Large intestine (tissue), 3 donors: ENCODE results near the gene MEIOSIN. TPM values are rescaled to one million over a fixed set of nuclear protein-coding genes. Genes with fewer than 3 reads are reported as not detected.

Experiments
- DNase-seq, 2 donors: peaks; one replicate each; pipeline versions ENCODE4 v3.0.0 to v3.0.0-alpha.2; 2013
- H3K27ac ChIP-seq: one replicate; pipeline ENCODE4 v1.5.1; 2013; ENCODE audit warnings: low read length
- H3K27me3 ChIP-seq: 2 replicates; pipeline ENCODE4 v1.6.1; 2013; ENCODE audit warnings: low read length; ENCODE audit not compliant: control insufficient read depth, insufficient read depth
- H3K36me3 ChIP-seq: 2 replicates; pipeline ENCODE4 v1.6.1; 2013; ENCODE audit warnings: low read length; ENCODE audit not compliant: control insufficient read depth, insufficient read depth
- H3K4me1 ChIP-seq: one replicate; pipeline ENCODE4 v1.6.1; 2013; ENCODE audit warnings: low read length; ENCODE audit not compliant: control insufficient read depth, insufficient read depth
- H3K4me3 ChIP-seq: one replicate; pipeline ENCODE4 v1.5.1; 2013; ENCODE audit warnings: low read length
- H3K9me3 ChIP-seq: one replicate; pipeline ENCODE4 v1.6.1; 2013; ENCODE audit warnings: mild to moderate bottlenecking, low read depth, low read length, moderate library complexity; ENCODE audit not compliant: control insufficient read depth
- WGBS: methylation state at CpG from one replicate; pipeline ENCODE4 v1.1.5; 2013; ENCODE audit warnings: low lambda C conversion rate; ENCODE audit not compliant: insufficient coverage; 5-methylcytosine and 5-hydroxymethylcytosine counted together
- polyA plus RNA-seq: library from polyadenylated mRNA; unstranded; fragments of 120-200 nt; gene quantifications from one replicate; pipeline ENCODE4 v1.2.1, GENCODE V29; 2013

MEIOSIN gene
- polyA plus RNA-seq, 1 donor = not detected

GRCh38 chr19:45781214-45782161, 48.2 kb downstream of the MEIOSIN start:
- WGBS = no CpG with 5 or more reads among the region's 17 CpGs
- Histone ChIP-seq H3K9me3 (no peaks in the 10 kb centered on the region), H3K27me3 (no peaks in the 10 kb centered on the region), H3K4me1 (peaks cover 26% of the 10 kb centered on the region), H3K27ac (no peak overlapping the region), H3K36me3 (peaks cover 45% of the 10 kb centered on the region), H3K4me3 (peak overlapping the region; percentile 43)
- no peak for DNase-seq

- WGBS = no CpG with 5 or more reads among the region's 18 CpGs
- H3K4me3 ChIP-seq = peak within 1 kb of the TSS; percentile 43
- DNase-seq = no peak
- no peaks in the 10 kb centered on the region for H3K27me3 ChIP-seq
- H3K9me3 ChIP-seq = no peaks in the 10 kb centered on the region
- H3K4me1 ChIP-seq = peaks cover 26% of the 10 kb centered on the region
- H3K27ac ChIP-seq = peak within 1 kb of the TSS; percentile 53
- H3K36me3 ChIP-seq = peaks cover 46% of the 10 kb centered on the region
Measured at GRCh38 chr19:45782162-45782691, 49.0 kb downstream of the MEIOSIN start, which contains the start of gene DMPK. Gene DMPK (minus strand): TSS chr19:45782490. CDS start chr19:45782352, 138 bp downstream.

- Histone ChIP-seq H3K36me3 (peaks cover 41% of the 10 kb centered on the region), H3K27me3 (no peaks in the 10 kb centered on the region), H3K9me3 (no peaks in the 10 kb centered on the region), H3K4me3 (no peak overlapping the region), H3K27ac (peak overlapping the region; percentile 53), H3K4me1 (peaks cover 26% of the 10 kb centered on the region)
- WGBS = no CpG with 5 or more reads among the region's 26 CpGs
- no peak for DNase-seq
Measured at GRCh38 chr19:45782820-45783785, 49.9 kb downstream of the MEIOSIN start.

GRCh38 chr19:45784096-45784495, 50.9 kb downstream of the MEIOSIN start:
- no peak overlapping the region for H3K27ac ChIP-seq
- no peak overlapping the region for H3K4me3 ChIP-seq
- no CpG with 5 or more reads among the region's 4 CpGs for WGBS
- H3K27me3 ChIP-seq = no peaks in the 10 kb centered on the region
- no peak for DNase-seq
- peaks cover 41% of the 10 kb centered on the region for H3K36me3 ChIP-seq
- no peaks in the 10 kb centered on the region for H3K9me3 ChIP-seq
- peaks cover 17% of the 10 kb centered on the region for H3K4me1 ChIP-seq

DNA sequence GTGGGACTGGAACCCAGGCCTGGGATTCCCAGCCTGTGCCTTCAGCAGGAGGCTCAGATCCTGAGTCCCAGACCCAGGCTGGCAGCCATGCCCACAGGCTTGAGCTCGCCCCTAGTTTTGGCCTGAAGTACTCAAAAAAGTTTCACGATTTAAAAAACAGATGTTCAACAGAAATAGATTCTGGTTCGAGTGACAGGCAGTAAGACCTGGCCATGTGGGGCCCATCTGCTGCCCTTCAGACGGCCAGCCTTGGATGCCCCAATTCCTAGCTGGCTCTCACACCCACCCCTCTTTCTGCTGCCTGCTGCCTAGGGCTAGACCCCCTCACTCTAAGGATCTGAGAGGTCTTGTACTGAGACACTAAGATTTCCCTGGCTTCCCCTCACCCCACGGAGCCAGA, 51.9 kb downstream of the MEIOSIN start:
- WGBS = no CpG with 5 or more reads among the region's 5 CpGs
- H3K36me3 ChIP-seq = peaks cover 47% of the 10 kb centered on the region
- H3K27me3 ChIP-seq = no peaks in the 10 kb centered on the region

GRCh38 chr19:45785781-45786532, 52.7 kb downstream of the MEIOSIN start:
- Histone ChIP-seq H3K9me3 (no peaks in the 10 kb centered on the region), H3K27me3 (no peaks in the 10 kb centered on the region), H3K36me3 (peaks cover 53% of the 10 kb centered on the region), H3K4me1 (peaks cover 7% of the 10 kb centered on the region), H3K4me3 (no peak overlapping the region), H3K27ac (no peak overlapping the region)
- WGBS = no CpG with 5 or more reads among the region's 57 CpGs
- no peak for DNase-seq

More for the DNA sequence above, 51.9 kb downstream of the MEIOSIN start:
- H3K4me1 ChIP-seq = peaks cover 10% of the 10 kb centered on the region
- no peaks in the 10 kb centered on the region for H3K9me3 ChIP-seq
- H3K27ac ChIP-seq = no peak overlapping the region
- no peak overlapping the region for H3K4me3 ChIP-seq
- DNase-seq = no peak

- H3K27me3 ChIP-seq = no peaks in the 10 kb centered on the region
- H3K4me3 ChIP-seq = no peak overlapping the region
- no peaks in the 10 kb centered on the region for H3K9me3 ChIP-seq
- no peak overlapping the region for H3K27ac ChIP-seq
- WGBS = no CpG with 5 or more reads among the region's 21 CpGs
- H3K36me3 ChIP-seq = peaks cover 54% of the 10 kb centered on the region
- no peak for DNase-seq
- H3K4me1 ChIP-seq = peaks cover 7% of the 10 kb centered on the region
Measured at GRCh38 chr19:45786533-45786894, 53.3 kb downstream of the MEIOSIN start.

GRCh38 chr19:45789035-45789786, 56.0 kb downstream of the MEIOSIN start:
- H3K9me3 ChIP-seq = no peaks in the 10 kb centered on the region
- H3K27ac ChIP-seq = no peak overlapping the region
- no peak for DNase-seq
- no peaks in the 10 kb centered on the region for H3K27me3 ChIP-seq
- H3K4me3 ChIP-seq = no peak overlapping the region
- WGBS = no CpG with 5 or more reads among the region's 15 CpGs
- H3K4me1 ChIP-seq = peaks cover 6% of the 10 kb centered on the region
- H3K36me3 ChIP-seq = peaks cover 51% of the 10 kb centered on the region

GRCh38 chr19:45790942-45791341, 57.7 kb downstream of the MEIOSIN start:
- Histone ChIP-seq H3K27me3 (no peaks in the 10 kb centered on the region), H3K4me1 (peaks cover 6% of the 10 kb centered on the region), H3K9me3 (no peaks in the 10 kb centered on the region), H3K4me3 (no peak overlapping the region), H3K27ac (no peak overlapping the region), H3K36me3 (peaks cover 39% of the 10 kb centered on the region)
- 96% methylated on average over 4 of the region's 8 CpGs for WGBS
- DNase-seq = no peak
